ENCODE results near the gene DIABLO. TPM values are rescaled to one million over a fixed set of nuclear protein-coding genes. Genes with fewer than 3 reads are reported as not detected.
"Not testable (repeated sequence)": the region's sequence is repeated elsewhere in the genome, so short reads cannot be mapped to it uniquely, and the experiment has no call there.

Gene DIABLO
- polyA plus RNA-seq, 3 donors: 65.1 to 74.3 (median 70.1) TPM

- DNase-seq: no peak
Observed at GRCh38 chr12:122195405-122195804, 30.4 kb downstream of the DIABLO start.

DNA sequence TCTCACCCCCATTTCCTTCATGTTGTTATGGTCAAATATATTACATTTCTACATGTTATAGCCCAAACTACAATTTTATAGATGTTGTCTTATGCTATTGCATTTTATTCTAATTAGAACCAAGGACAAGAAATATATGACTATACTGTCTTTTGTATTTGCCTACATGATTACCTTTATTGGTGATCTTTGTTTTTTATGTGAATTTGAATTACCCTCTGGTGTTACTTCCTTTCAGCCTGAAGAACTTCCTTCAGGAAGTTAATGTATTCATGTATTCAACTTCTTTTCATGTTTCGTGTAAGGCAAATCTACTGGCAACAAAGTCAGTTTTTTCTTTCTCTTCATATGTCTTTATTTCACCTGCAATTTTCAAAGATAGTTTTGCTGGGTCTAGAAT lies 31.0 kb downstream of the DIABLO start:
- DNase-seq: no peak

DNA sequence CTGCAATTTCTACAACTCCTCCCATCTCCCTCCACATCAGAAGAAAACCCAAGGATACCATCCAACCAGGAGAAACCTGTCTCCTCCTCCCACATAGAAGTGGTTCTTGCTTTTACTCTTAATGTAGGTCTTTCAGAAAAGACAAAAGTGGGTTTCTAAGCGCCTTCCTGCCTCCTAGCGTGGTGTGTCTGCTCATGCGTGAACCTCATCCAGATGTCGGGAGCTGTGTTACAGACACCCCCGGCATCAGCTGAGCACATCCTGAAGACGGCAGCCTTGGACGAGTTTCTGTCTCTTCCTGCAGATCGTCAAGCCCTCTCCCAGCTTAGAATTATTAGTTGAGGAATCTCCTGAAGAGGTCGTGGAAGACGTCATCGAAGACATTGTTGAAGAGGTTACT lies 33.4 kb downstream of the DIABLO start:
- DNase-seq: no peak

- peak; percentile 51 for DNase-seq
Observed at GRCh38 chr12:122190842-122191668, 34.8 kb downstream of the DIABLO start.

GRCh38 chr12:122189626-122190475 lies 36.0 kb downstream of the DIABLO start:
- no peak for DNase-seq

- DNase-seq: no peak
Observed at GRCh38 chr12:122187466-122187865, 38.4 kb downstream of the DIABLO start.

DNA sequence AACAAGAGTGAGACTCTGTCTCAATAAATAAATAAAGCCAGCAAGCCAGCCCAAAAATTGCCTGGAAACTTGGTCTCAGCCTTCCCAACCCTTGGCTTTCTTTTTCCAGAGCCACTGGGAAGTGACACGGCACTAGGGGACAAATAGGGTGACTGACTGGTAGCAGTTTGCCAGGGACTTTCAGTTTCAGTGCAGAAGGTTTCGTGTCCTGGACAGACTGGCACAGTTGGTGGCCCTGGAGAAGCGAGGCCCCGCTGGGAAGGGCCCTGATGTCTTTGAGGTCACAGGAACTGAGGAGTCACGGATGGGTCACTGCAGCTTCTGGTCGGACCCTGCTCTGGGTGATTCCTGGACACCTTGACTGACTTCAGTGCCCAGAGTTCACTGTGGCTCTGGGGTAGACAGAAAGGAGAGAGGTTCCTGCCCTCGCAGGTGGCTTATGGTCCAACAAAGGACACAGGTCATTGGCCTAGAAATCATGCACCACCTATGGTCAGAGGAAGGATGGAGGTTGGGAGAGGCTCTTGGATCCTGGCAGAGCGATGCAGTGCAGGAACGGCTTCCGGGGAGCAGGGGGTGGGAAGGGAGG lies 40.3 kb downstream of the DIABLO start:
- no peak for DNase-seq

DNA sequence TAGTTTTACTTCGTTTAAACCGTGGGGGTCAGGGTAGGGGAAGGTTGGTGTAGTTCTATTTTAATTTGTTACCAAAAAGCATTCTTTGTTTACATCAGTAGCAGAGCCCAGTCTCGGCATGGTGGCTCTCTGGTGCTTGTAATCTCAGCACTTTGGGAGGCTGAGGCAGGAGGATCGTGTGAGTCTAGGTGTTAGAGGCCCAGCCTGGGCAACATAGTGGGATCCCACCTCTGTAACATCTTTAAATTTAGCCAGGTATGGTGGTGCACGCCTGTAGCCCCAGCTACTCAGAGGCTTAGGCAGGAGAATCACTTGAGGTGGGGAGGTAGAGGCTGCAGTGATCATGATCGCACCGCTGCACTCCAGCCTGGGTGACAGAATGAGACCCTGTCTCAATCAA lies 40.8 kb downstream of the DIABLO start:
- DNase-seq: no peak

DNA sequence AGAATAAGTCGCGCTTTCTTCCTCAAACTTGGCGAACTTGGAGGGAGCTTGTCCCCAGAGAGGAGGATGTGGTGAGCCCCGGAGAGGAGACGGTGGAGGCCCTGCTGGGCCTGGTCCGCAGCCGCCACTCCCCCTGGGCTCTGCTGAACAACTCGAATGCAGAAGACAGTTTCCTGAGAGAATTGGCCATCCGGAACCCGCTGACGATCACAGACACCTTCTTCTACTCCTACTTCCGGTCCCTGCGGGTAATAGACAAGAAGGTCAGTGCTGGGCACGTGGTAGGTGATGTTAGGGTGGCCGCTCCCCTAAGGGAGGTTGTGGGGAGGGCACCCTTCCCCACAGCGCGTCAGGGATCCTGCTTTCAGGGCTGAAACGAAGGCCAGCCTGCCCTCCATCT lies 41.3 kb downstream of the DIABLO start:
- no peak for DNase-seq

- no peak for DNase-seq
Observed at GRCh38 chr12:122183588-122183940, 42.3 kb downstream of the DIABLO start.

- peak; percentile 61 for DNase-seq
Observed at GRCh38 chr12:122182887-122183587, 42.8 kb downstream of the DIABLO start, which contains the start of gene LRRC43. LRRC43 (plus strand) TSS chr12:122183123; CDS start chr12:122183145, 22 bp downstream.

DNA sequence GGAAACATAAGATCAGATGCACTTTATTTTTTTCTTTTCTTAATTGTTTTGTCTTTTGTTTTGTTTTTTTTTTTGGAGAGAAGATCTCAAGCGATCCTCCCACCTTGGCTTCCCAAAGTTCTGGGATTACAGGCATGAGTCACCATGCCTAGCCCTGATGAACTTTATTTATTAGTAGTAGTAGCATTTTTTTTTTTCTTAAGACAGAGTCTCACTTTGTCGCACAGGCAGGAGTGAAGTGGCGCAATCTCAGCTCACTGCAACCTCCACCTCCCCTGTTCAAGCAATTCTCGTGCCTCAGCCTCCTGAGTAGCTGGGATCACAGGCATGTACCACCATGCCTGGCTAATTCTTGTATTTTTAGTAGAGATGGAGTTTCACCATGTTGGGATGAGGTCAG lies 49.4 kb downstream of the DIABLO start:
- not testable (repeated sequence) for DNase-seq

- no peak for DNase-seq
Observed at GRCh38 chr12:122174155-122174845, 51.6 kb downstream of the DIABLO start, which contains the start of gene IL31. IL31 (minus strand) TSS chr12:122174221; CDS start chr12:122174172, 49 bp downstream.

DNA sequence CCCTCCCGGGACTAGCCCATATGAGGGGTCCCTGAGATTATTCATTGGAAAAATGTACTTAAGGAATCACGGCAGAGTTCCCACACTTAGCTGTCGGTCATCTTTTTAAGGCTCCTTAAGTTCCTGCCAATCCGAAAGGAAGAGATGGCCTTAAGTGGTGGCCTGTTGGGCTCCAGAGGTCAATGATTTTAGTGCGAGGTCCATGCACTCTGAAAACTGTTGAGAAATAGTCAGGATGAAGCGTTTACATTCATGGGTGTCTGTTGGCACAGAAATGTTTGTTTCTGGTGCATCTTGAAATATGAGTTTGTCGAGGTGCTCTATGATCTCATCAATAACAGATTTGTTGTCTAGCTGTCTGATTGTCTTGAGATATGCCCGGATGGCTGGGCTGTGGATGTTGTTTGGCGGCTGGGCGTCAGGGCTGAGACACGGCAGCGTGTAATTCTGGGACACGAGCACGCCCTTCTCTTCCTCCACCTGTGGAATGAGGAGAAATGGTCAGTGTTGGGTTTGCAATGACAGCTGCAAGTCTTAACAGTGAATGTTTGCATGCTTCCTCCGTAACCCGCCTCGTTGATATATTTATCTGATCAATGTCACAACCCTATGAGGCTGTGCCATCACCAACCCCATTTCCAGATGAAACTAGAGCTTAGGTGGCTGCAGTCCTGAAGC lies 53.5 kb downstream of the DIABLO start:
- DNase-seq: no peak

- no peak for DNase-seq
Observed at GRCh38 chr12:122171399-122171798, 54.5 kb downstream of the DIABLO start.

DNA sequence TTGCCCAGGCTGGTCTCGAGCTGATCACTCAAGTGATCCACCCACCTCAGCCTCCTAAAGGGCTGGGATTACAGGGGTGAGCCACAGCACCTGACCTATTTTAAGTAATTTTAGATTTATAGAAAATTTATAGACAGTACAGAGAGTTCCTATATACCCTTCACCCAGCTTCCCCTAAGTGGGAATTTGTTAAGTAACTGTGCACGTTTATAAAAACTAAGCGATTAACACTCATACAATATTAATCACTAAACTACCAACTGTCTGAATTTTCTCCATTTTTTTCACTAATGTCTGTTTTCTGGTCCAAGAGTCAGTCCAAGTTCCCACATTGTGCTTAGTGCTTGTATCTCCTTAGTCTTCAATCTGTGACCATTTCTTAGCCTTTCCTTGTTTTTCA lies 57.4 kb downstream of the DIABLO start:
- DNase-seq: no peak

- no peak for DNase-seq
Observed at GRCh38 chr12:122167356-122167925, 58.4 kb downstream of the DIABLO start.

- DNase-seq: no peak
Observed at GRCh38 chr12:122166422-122167349, 59.2 kb downstream of the DIABLO start.

- DNase-seq: no peak
Observed at GRCh38 chr12:122162976-122163375, 62.9 kb downstream of the DIABLO start.

All from renal pelvis (tissue), 4 donors.